IMR-90 (cell line): ENCODE data around the gene BDH1. TPM values are rescaled to one million over a fixed set of nuclear protein-coding genes. Genes with fewer than 3 reads are reported as not detected.
"Not testable (repeated sequence)": the region's sequence is repeated elsewhere in the genome, so short reads cannot be mapped to it uniquely, and the experiment has no call there.

Experiments
- ATAC-seq: fragments of 200-7000 bp; cut with Tn5 transposase; 2 replicates; pipeline ENCODE4 v1.9.1; 2020; ENCODE audit warnings: low read depth, mild to moderate bottlenecking, moderate library complexity
- BruUV-seq: library from RNA; stranded (reverse); fragments of 400-500 nt; replicated peaks from 2 replicates; lab custom pipeline; 2021; lab: Mats Ljungman, UMichigan
- CTCF ChIA-PET: fragments of 300-600 bp; formaldehyde crosslinking; extraction: SDS; loops from one replicate; lab custom pipeline; 2021; ENCODE audit warnings: antibody characterized with exemption; lab: Yijun Ruan, JAX
- POLR2A ChIA-PET: fragments of 300-600 bp; sonication (Branson Sonifier 250); formaldehyde crosslinking; loops from one replicate; lab custom pipeline; 2022; ENCODE audit warnings: antibody characterized with exemption; ENCODE audit not compliant: unreplicated experiment; lab: Charles Lee
- DNase-seq: peaks from one replicate; pipeline ENCODE4 v3.0.0; 2013
- H2AFZ ChIP-seq: replicated peaks from 2 replicates; pipeline ENCODE3; 2013; ENCODE audit warnings: low read length, mild to moderate bottlenecking; ENCODE audit not compliant: poor library complexity
- H2AK5ac ChIP-seq: 2 replicates; pipeline ENCODE4 v1.6.1; 2013; ENCODE audit warnings: low read depth, low read length, inconsistent platforms
- H2AK9ac ChIP-seq: replicated peaks from 2 replicates; pipeline ENCODE3; 2013; ENCODE audit warnings: mild to moderate bottlenecking, low read depth, low read length, moderate library complexity; ENCODE audit not compliant: poor library complexity
- H2BK120ac ChIP-seq: 2 replicates; pipeline ENCODE4 v1.6.1; 2013; ENCODE audit warnings: low read depth, low read length, inconsistent platforms
- H2BK15ac ChIP-seq: 3 replicates; pipeline ENCODE4 v1.6.1; 2013; ENCODE audit warnings: low read depth, low read length, inconsistent platforms
- H2BK20ac ChIP-seq: 2 replicates; pipeline ENCODE4 v1.6.1; 2013; ENCODE audit warnings: low read depth, mild to moderate bottlenecking, inconsistent platforms, low read length, moderate library complexity
- H2BK5ac ChIP-seq: 2 replicates; pipeline ENCODE4 v1.6.1; 2013; ENCODE audit warnings: mild to moderate bottlenecking, low read depth, low read length, inconsistent platforms; ENCODE audit not compliant: poor library complexity, severe bottlenecking
- H3K14ac ChIP-seq: replicated peaks from 2 replicates; pipeline ENCODE4 v1.6.1; 2013; ENCODE audit warnings: low read depth, low read length, inconsistent platforms
- H3K18ac ChIP-seq: 2 replicates; pipeline ENCODE4 v1.6.1; 2013; ENCODE audit warnings: low read depth, low read length, control low read depth
- H3K23ac ChIP-seq: 2 replicates; pipeline ENCODE4 v1.6.1; 2013; ENCODE audit warnings: low read depth, low read length, inconsistent platforms
- H3K27ac ChIP-seq: 2 replicates; pipeline ENCODE4 v1.5.1; 2013; ENCODE audit warnings: mild to moderate bottlenecking, control low read depth, low read length; ENCODE audit not compliant: insufficient read depth
- H3K27me3 ChIP-seq: 2 replicates; pipeline ENCODE4 v1.6.1; 2013; ENCODE audit warnings: low read length; ENCODE audit not compliant: control insufficient read depth, insufficient read depth
- H3K36me3 ChIP-seq: 2 replicates; pipeline ENCODE4 v1.6.1; 2013; ENCODE audit warnings: low read length, mixed read lengths; ENCODE audit not compliant: control insufficient read depth, insufficient read depth
- H3K4ac ChIP-seq: 2 replicates; pipeline ENCODE4 v1.6.1; 2013; ENCODE audit warnings: low read depth, low read length, inconsistent platforms
- H3K4me1 ChIP-seq: 2 replicates; pipeline ENCODE4 v1.6.1; 2013; ENCODE audit warnings: low read length, mixed read lengths; ENCODE audit not compliant: control insufficient read depth, insufficient read depth
- H3K4me2 ChIP-seq: 2 replicates; pipeline ENCODE4 v1.6.1; 2013; ENCODE audit warnings: low read depth, mild to moderate bottlenecking, control low read depth, low read length, moderate library complexity
- H3K4me3 ChIP-seq: 2 replicates; pipeline ENCODE4 v1.5.1; 2013; ENCODE audit warnings: low read depth, mild to moderate bottlenecking, control low read depth, low read length, moderate library complexity; ENCODE audit not compliant: insufficient read depth
- H3K56ac ChIP-seq: 2 replicates; pipeline ENCODE4 v1.6.1; 2013; ENCODE audit warnings: low read length, inconsistent platforms; ENCODE audit not compliant: insufficient read depth; ENCODE audit errors: extremely low read depth
- H3K79me1 ChIP-seq, 2 experiments: 2 replicates each; pipeline ENCODE4 v1.6.1; 2013; ENCODE audit warnings: low read length in 2 of 2, inconsistent platforms in 1 of 2, low read depth in 1 of 2
- H3K9ac ChIP-seq: 2 replicates; pipeline ENCODE4 v1.6.1; 2013; ENCODE audit warnings: low read depth, low read length, control low read depth
- H3K9me1 ChIP-seq: 2 replicates; pipeline ENCODE4 v1.6.1; 2013; ENCODE audit warnings: low read length, inconsistent platforms; ENCODE audit not compliant: insufficient read depth
- H3K9me3 ChIP-seq: 2 replicates; pipeline ENCODE4 v1.6.1; 2013; ENCODE audit warnings: low read length; ENCODE audit not compliant: control insufficient read depth, insufficient read depth
- H4K20me1 ChIP-seq: 2 replicates; pipeline ENCODE4 v1.6.1; 2013; ENCODE audit warnings: low read length, inconsistent platforms; ENCODE audit not compliant: insufficient read depth
- H4K5ac ChIP-seq: 2 replicates; pipeline ENCODE4 v1.6.1; 2013; ENCODE audit warnings: mild to moderate bottlenecking, low read depth, low read length, control low read depth
- H4K8ac ChIP-seq, 2 experiments: 2 replicates each; pipeline ENCODE4 v1.6.1; 2013; ENCODE audit warnings: low read depth in 2 of 2, low read length in 2 of 2, control low read depth in 1 of 2, inconsistent platforms in 1 of 2
- H4K91ac ChIP-seq: 2 replicates; pipeline ENCODE4 v1.6.1; 2013; ENCODE audit warnings: low read depth, low read length, inconsistent platforms; ENCODE audit not compliant: insufficient read depth
- WGBS, 2 experiments: methylation state at CpG; one replicate each; pipeline versions ENCODE4 v1.1.5 to v1.1.7; 2013; ENCODE audit warnings: missing lambda C conversion rate in 2 of 2; ENCODE audit not compliant: insufficient read length in 1 of 2; ENCODE audit errors: extremely low coverage in 2 of 2; 5-methylcytosine and 5-hydroxymethylcytosine counted together
- dilution Hi-C: fragments of 300-500 bp; cut with HindIII; formaldehyde crosslinking; loops from one replicate; pipeline ENCODE4 v1.14.3; 2018; ENCODE audit warnings: low sequenced_read_pairs; ENCODE audit not compliant: unreplicated experiment
- in situ Hi-C: fragments of 300-500 bp; cut with MboI; formaldehyde crosslinking; loops from 3 replicates; pipeline ENCODE4 v1.14.3; 2019; ENCODE audit warnings: low sequenced_read_pairs, inconsistent platforms, mixed read lengths
- intact Hi-C: fragments of 100-400 bp; cut with micrococcal nuclease; formaldehyde crosslinking; loops from 2 replicates; pipeline ENCODE4 v1.10.0; 2022
- polyA plus RNA-seq, 3 experiments: library from polyadenylated mRNA; depleted of rRNA; stranded (reverse); fragments of >200 nt; gene quantifications; 2 replicates each; pipeline ENCODE4 v1.2.3, GENCODE V29; 2012; ENCODE audit warnings: low replicate concordance in 1 of 3
- total RNA-seq: library from RNA; depleted of rRNA; stranded (reverse); fragments of >200 nt; gene quantifications from 2 replicates; pipeline ENCODE4 v1.2.3, GENCODE V29; 2012

BDH1 gene
- total and polyA plus RNA-seq, 2 of the 4 experiments (the other 2 are of a cell fraction): 2.7 to 4.4 TPM

- H2BK20ac ChIP-seq, H2AFZ ChIP-seq, POLR2A ChIA-PET, H3K4me2 ChIP-seq, H2BK15ac ChIP-seq, H4K5ac ChIP-seq, H3K79me1 ChIP-seq, H3K9ac ChIP-seq, H3K4me1 ChIP-seq, H4K20me1 ChIP-seq, H3K18ac ChIP-seq, H2AK9ac ChIP-seq, ATAC-seq, H3K27ac ChIP-seq, H2AK5ac ChIP-seq, CTCF ChIA-PET, BruUV-seq, DNase-seq, intact Hi-C loops, in situ Hi-C loops, H3K4ac ChIP-seq, H2BK5ac ChIP-seq, H3K4me3 ChIP-seq, H2BK120ac ChIP-seq, H4K91ac ChIP-seq, H3K36me3 ChIP-seq, H3K9me1 ChIP-seq, H3K56ac ChIP-seq, H4K8ac ChIP-seq, dilution Hi-C loops, H3K23ac ChIP-seq, H3K14ac ChIP-seq, H3K9me3 ChIP-seq: not testable (repeated sequence)
- peaks cover 29% of the 10 kb centered on the region for H3K27me3 ChIP-seq
- 40% methylated on average over 1 of the region's 4 CpGs; no CpG with 5 or more reads in 1 of the 2 experiments for WGBS, 2 experiments
Observed at GRCh38 chr3:197574396-197574991, 18.7 kb upstream of the BDH1 start.
